HFFc6 (cell line): ENCODE measurements around the gene FOXC2. TPM values are rescaled to one million over a fixed set of nuclear protein-coding genes. Genes with fewer than 3 reads are reported as not detected.

Experiments used
- DNase-seq: peaks from one replicate; pipeline ENCODE4 v3.0.0-alpha.2; 2018
- H3K27ac Mint-ChIP-seq: 2 replicates; pipeline ENCODE4 v1.8.0; 2020; ENCODE audit warnings: mild to moderate bottlenecking, mixed read lengths
- H3K27me3 Mint-ChIP-seq: 2 replicates; pipeline ENCODE4 v1.8.0; 2021; ENCODE audit warnings: mild to moderate bottlenecking, moderate library complexity, mixed read lengths; ENCODE audit not compliant: insufficient read depth
- H3K36me3 Mint-ChIP-seq: 2 replicates; pipeline ENCODE4 v1.8.0; 2021; ENCODE audit warnings: low read depth, mixed read lengths
- H3K4me1 Mint-ChIP-seq: 2 replicates; pipeline ENCODE4 v1.8.0; 2020; ENCODE audit warnings: low read depth, mixed read lengths
- H3K4me3 Mint-ChIP-seq: 2 replicates; pipeline ENCODE4 v1.8.0; 2020; ENCODE audit warnings: mild to moderate bottlenecking, moderate library complexity, mixed read lengths
- H3K9me3 Mint-ChIP-seq: 2 replicates; pipeline ENCODE4 v1.8.0; 2020; ENCODE audit warnings: mild to moderate bottlenecking, mixed read lengths
- CTCF ChIP-seq: fragments of 200-600 bp; sonication (generic); IDR thresholded peaks from 2 replicates; pipeline ENCODE4 v1.5.0; 2021; ENCODE audit warnings: antibody characterized with exemption, mild to moderate bottlenecking
- long read RNA-seq: library from polyadenylated mRNA; unstranded; transcript quantifications from one replicate; pipeline ENCODE4 v2.0.0, GENCODE V29; 2019
- total RNA-seq, 6 experiments: library from RNA; stranded (reverse); fragmentation: NEBNext Ultra II Directional; extraction: Animal tissue kit (Norgen Biotek cat#: 25700); gene quantifications; 2 replicates in 1 of 6; 3 replicates in 5 of 6; pipeline ENCODE4 v1.2.3, GENCODE V29; 2021

FOXC2 gene
- 1 to 10 TPM; 6.3 to 8.4 (median 7.9) TPM for total RNA-seq
- long read RNA-seq: 0 reads

GRCh38 chr16:86566601-86566965 is at the start of gene FOXC2:
TSS of gene FOXC2 (plus strand) at chr16:86566829. CDS start at chr16:86567336, 507 bp downstream.
- Mint-ChIP-seq H3K4me3 (peak within 1 kb of the TSS; percentile 91), H3K4me1 (peaks cover 44% of the 10 kb centered on the region), H3K36me3 (peaks cover 27% of the 10 kb centered on the region), H3K9me3 (no peaks in the 10 kb centered on the region), H3K27me3 (peaks cover 32% of the 10 kb centered on the region), H3K27ac (peak within 1 kb of the TSS; percentile 76)
- TF ChIP-seq CTCF: no peak; the same call in 1 of the 2 replicates
- DNase-seq: peak; percentile 81

GRCh38 chr16:86517033-86517432 is 49.6 kb upstream of the FOXC2 start:
- Mint-ChIP-seq H3K4me3 (0 out of 2 replicates have a peak overlapping the region, but pooled peaks have one; percentile 15), H3K27ac (no peak overlapping the region), H3K36me3 (peaks cover 29% of the 10 kb centered on the region), H3K9me3 (no peaks in the 10 kb centered on the region), H3K4me1 (peaks cover 46% of the 10 kb centered on the region), H3K27me3 (peaks cover 14% of the 10 kb centered on the region)
- no peak for DNase-seq
- TF ChIP-seq CTCF: no peak

GRCh38 chr16:86517652-86518258 is 48.9 kb upstream of the FOXC2 start:
- Mint-ChIP-seq H3K27ac (no peak overlapping the region), H3K9me3 (no peaks in the 10 kb centered on the region), H3K4me3 (no peak overlapping the region), H3K27me3 (peaks cover 13% of the 10 kb centered on the region), H3K4me1 (peaks cover 46% of the 10 kb centered on the region), H3K36me3 (peaks cover 25% of the 10 kb centered on the region)
- TF ChIP-seq CTCF: peak; percentile 88
- DNase-seq: peak; percentile 61

DNA sequence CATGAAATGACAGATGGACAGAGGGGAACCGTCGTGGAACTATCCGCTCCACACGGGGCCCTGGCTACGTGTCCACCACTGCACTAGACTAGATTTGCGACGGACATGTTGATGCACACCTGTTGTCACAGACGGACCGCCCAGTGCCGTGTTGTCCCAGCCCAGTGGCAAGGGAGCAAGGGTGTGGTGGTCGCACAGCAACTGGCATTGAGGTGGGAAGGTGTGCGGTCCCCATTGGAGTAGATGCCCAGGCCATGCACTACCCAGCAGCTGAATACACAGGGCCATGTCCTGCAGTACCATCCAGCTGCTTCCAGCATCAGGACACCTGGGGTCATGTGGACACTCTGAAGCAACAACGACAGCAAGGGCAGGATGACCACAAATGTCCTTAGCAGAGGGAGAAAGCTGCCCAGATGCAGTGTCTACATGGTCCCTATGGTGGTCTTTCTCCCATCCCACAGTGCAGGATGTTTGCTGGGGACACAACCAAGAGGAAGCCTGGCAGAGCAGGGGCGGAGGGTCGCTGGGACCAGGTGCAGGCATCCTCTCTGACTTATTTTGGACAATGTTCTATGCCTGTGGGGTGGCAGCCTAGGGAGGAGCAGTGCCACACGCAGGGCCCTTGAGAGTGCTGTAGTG is 47.5 kb upstream of the FOXC2 start:
- Mint-ChIP-seq H3K27me3 (peaks cover 15% of the 10 kb centered on the region), H3K27ac (no peak overlapping the region), H3K36me3 (peaks cover 12% of the 10 kb centered on the region), H3K4me3 (no peak overlapping the region), H3K4me1 (peaks cover 32% of the 10 kb centered on the region), H3K9me3 (no peaks in the 10 kb centered on the region)
- no peak for DNase-seq
- TF ChIP-seq CTCF: no peak

GRCh38 chr16:86519649-86520316 is 46.8 kb upstream of the FOXC2 start:
- peaks cover 26% of the 10 kb centered on the region for H3K4me1 Mint-ChIP-seq
- peaks cover 19% of the 10 kb centered on the region for H3K27me3 Mint-ChIP-seq
- no peaks in the 10 kb centered on the region for H3K9me3 Mint-ChIP-seq
- H3K36me3 Mint-ChIP-seq: peaks cover 5% of the 10 kb centered on the region
- peak; percentile 9 for DNase-seq
- peak overlapping the region; percentile 79 for H3K4me3 Mint-ChIP-seq
- H3K27ac Mint-ChIP-seq: no peak overlapping the region
- TF ChIP-seq CTCF: peak; percentile 99
